Endometrial microvascular endothelial cells (primary cell): Measurements from ENCODE around the gene CNPPD1. TPM values are rescaled to one million over a fixed set of nuclear protein-coding genes. Genes with fewer than 3 reads are reported as not detected.

Experiments
- in situ Hi-C: cut with HindIII; loops from 2 replicates; pipeline ENCODE4 v1.10.0; 2017; ENCODE audit warnings: low sequenced_read_pairs, low pct_unique_long_range_greater_than_20kb; ENCODE audit errors: inconsistent ontology term
- total RNA-seq: library from RNA; depleted of rRNA; stranded (reverse); fragments of >200 nt; gene quantifications from one replicate; pipeline ENCODE4 v1.2.3, GENCODE V29; 2015; ENCODE audit errors: inconsistent ontology term

CNPPD1 gene
- 32.7 TPM for total RNA-seq

GRCh38 chr2:219176818-219177551 lies at the start of gene CNPPD1:
CNPPD1 (minus strand) TSS chr2:219176925; CDS start chr2:219176828, 97 bp downstream.
- in situ Hi-C loops: no loop called here

GRCh38 chr2:219225350-219225749 lies 48.6 kb upstream of the CNPPD1 start:
- in situ Hi-C loops: no loop called here

DNA sequence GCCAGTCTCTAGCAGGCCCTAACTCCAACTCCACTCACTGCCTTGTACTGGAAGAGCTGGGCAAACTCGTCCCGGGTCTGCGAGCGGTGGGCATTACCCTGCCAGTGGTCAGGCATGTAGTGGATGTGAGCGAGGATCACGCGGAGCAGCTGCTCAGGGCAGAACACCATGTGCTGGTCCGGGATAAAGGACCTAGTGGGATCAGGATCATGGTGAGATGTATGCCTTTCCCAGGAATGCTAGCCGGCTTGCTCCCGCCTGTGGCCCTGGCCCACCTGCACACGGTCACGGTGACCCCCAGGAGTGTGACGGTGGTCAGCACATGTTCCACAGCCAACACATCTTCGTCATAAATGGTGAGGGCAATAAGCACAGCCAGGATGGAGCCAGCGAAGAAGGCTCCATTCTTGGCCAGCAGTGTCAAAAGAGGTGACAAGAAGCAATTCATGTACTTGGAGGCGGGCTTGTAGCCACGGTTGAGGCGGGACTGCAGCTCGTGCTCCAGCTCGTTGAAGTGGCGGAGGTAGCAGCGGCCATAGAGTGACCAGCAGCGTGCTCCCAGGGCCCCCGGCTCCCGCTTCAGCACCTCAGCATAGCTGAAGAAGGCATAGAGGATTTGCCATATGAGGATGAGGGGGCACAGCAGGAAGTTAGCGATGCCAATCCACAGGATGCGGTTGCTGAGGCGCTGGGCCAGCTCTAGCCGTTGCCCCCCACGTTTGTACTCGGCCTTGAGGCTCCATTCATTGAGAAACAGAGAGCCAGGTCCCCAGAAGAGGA lies 47.3 kb upstream of the CNPPD1 start:
- in situ Hi-C loops: no loop called here

DNA sequence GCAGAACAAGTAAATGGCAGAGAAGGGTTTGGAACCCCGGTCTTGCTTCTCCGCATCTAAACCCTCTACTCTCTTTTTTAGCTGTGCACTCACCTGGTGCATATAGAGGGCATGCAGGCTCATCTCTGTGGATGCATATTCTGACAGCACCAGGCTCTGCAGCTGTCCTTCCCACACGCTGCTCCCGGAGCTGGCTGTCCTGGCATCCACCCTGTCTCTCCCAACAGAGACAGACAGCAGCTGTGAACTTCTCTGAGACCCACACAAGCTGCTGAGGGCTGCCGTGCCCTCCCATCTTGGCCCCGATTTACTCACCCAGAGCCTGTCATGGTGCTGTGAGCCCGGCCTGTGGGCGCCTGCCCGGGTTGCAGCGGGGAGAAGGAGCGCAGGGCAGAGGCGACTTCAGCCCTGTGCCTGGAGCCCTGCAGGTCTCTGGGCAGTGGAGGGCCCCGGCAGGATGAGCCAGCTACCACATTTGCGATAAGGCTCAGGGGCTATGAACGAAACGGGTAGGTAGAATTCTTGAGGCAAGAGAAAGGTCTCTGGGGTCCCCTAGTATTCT lies 45.3 kb upstream of the CNPPD1 start:
- in situ Hi-C loops: no loop called here

- in situ Hi-C loops: no loop called here
Measured at GRCh38 chr2:219220652-219221402, 44.1 kb upstream of the CNPPD1 start.

DNA sequence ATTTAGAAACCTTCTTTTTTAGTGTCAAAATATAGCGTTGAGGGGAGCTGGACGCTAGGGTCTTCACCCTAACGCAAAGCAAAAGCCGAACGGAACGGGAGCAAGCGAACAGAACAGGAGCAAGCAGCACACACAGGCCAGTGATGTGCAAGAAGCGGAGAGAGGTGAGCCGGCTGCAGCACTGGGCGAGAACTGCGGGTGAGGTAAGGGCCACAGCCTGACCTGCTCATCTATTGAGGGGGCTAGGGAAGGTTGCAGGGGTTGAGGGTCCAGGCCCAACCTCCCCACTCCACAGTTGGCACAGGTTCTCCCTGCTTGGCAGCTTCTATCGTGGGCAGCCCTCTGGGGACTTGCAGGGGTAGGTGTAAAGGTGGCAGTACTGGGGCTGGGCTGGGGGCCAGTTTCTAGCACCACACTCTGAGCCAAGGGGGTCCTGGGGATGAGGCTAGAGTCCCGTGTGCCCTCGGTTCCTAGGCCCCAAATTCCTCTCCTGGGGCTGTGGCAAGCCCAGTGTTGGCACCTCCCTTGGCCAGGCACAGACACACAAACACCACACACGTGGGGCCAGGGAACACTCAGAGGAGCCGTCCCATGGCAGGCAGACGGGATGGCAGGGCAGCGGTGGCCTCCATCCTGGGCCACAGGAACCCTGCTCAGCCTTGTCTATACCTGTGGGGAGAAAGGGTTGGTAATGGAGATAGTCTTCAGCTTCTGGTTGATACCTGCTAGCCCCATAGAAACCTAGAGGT lies 43.2 kb upstream of the CNPPD1 start:
- in situ Hi-C loops: no loop called here

- in situ Hi-C loops: no loop called here
Measured at GRCh38 chr2:219218732-219219701, 42.3 kb upstream of the CNPPD1 start, which contains the start of gene ABCB6. ABCB6 (minus strand) TSS chr2:219218958; CDS start chr2:219218673, 285 bp downstream.

DNA sequence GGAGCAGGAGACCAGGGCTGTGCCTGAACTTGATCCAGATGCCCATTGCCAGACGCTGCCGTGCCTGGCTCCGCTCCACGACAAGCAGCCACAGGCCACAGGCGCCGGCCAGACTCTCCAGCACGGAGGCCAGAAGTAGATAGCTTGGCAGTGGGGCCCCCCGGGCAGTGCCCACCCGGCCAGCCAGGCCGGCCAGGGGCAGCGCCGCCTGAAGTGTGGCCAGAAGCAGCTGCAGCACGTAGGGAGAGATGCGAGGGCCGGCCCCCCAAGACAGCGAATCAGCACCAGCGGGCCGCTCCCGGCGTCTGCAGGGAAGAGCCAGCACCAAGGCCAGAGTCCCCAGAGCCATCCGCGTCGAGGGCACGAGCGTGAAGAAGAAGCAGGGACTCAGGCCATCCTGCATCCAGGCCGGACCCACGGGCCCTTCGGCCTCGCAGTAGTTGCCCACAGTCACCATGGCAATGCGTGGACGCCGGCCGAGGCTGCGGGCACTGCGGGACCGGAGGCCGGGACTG lies 41.5 kb upstream of the CNPPD1 start:
- in situ Hi-C loops: no loop called here

DNA sequence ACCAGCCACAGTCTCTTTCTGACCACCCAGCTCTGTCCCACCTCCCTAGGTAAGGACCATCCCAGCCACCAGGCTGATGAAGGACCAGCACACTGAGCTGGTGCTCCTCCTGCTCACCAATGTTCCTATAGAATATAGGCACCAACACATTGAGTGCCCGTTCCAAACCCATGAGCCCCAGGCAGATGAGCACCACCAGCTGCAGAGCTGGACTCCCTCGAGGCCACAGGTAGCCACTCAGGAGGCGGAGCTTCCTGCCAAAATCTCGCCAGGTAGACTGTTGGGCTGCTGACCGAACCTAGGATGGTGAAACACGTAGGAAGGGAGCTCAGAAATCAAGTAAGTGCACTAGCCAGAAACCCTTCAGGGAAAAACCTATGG lies 39.8 kb upstream of the CNPPD1 start:
- in situ Hi-C loops: no loop called here

- in situ Hi-C loops: no loop called here
Measured at GRCh38 chr2:219215871-219216534, 39.3 kb upstream of the CNPPD1 start.

- in situ Hi-C loops: no loop called here
Measured at GRCh38 chr2:219214786-219215185, 38.1 kb upstream of the CNPPD1 start.

DNA sequence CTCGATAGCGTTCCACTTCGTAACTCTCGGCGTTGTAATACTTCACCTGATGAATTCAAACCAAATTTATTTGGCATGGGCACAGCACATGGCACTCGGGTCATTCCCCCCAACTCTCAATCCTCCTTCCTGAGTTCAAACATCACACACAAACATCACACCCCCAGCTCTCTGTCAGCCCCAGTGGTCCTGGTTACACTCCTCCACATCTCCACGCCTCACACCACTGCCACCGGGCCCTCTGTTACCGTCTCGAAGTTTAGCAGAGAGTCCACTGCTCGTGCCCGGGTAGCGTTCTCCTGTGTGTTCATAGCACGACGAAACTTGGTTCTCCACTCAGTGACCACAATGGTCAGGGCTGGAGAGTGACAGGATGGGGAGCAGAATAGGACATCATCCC lies 37.4 kb upstream of the CNPPD1 start:
- in situ Hi-C loops: no loop called here

GRCh38 chr2:219213486-219214071 lies 36.9 kb upstream of the CNPPD1 start:
- in situ Hi-C loops: no loop called here

DNA sequence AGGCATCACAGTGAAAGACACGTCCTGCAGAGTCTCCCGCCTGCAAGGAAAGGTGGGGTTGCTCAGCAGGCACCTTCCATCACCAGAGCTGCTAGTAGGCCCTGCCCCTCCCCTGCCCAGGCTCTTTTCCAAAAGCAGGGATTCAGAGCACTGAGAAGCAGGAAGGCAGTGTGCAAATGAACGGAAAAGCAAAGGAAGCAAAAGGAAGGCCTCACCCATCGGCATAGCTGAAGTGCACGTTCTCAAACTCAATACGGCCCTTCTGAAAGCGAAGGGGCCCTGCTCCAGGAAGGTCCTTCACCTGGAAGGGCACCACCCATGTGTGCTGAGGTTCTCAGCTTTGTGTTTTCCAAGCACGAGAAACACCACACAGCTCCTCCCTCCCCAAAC lies 36.3 kb upstream of the CNPPD1 start:
- in situ Hi-C loops: no loop called here

DNA sequence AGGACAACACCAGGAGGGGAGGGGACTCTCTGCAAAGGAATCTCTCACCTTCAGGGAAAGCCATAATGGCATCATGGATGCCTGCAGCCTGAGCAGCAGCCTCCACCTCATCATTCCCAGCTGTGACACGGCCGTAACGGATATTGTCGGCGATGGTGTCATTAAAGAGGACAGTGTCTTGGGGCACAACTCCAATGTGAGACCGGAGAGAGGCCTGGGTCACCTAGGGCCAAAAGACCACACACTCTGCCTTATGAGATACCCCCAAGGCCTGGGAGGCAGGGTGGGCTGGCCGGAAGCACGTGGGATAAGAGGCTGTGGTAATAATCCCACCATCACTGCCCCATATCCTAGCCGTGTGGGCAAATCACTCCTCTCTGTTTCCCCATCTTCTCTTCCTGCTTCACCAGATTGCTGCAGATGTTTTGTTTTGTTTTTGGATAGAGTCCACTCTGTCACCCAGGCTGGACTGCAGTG lies 34.2 kb upstream of the CNPPD1 start:
- in situ Hi-C loops: no loop called here

GRCh38 chr2:219210196-219210885 lies 33.6 kb upstream of the CNPPD1 start:
- in situ Hi-C loops: no loop called here
